HepG2 (cell line): ENCODE data around the gene STH.

Experiments used
- BHLHE40 ChIP-seq: IDR thresholded peaks from 2 replicates; pipeline ENCODE4 v1.6.1; 2011; ENCODE audit warnings: low read length, improper control_type of control experiment
- CBFB ChIP-seq: sonication (generic); formaldehyde crosslinking; IDR thresholded peaks from 2 replicates; pipeline ENCODE4 v1.4.0; 2020; ENCODE audit warnings: missing genetic modification reagents
- JUN ChIP-seq: sonication (generic); formaldehyde crosslinking; IDR thresholded peaks from 2 replicates; pipeline ENCODE4 v1.4.0; 2020; ENCODE audit warnings: mild to moderate bottlenecking, missing genetic modification reagents
- JUND ChIP-seq: sonication (generic); formaldehyde crosslinking; IDR thresholded peaks from 2 replicates; pipeline ENCODE4 v1.8.0; 2022; ENCODE audit warnings: mild to moderate bottlenecking, missing genetic modification reagents
- TBL1XR1 ChIP-seq: fragments of 150-350 bp; IDR thresholded peaks from 2 replicates; pipeline ENCODE4 v1.6.1; 2014; ENCODE audit warnings: borderline replicate concordance, low read length; ENCODE audit not compliant: partially characterized antibody
- THAP11 ChIP-seq: IDR thresholded peaks from 2 replicates; pipeline ENCODE4 v1.6.1; 2016; ENCODE audit warnings: missing biosample characterization, missing genetic modification reagents
- ZBTB7A ChIP-seq: sonication (generic); formaldehyde crosslinking; IDR thresholded peaks from 2 replicates; pipeline ENCODE4 v1.8.0; 2022; ENCODE audit warnings: mild to moderate bottlenecking, missing genetic modification reagents
- ZNF317 ChIP-seq: sonication (generic); formaldehyde crosslinking; IDR thresholded peaks from 2 replicates; pipeline ENCODE4 v1.5.0; 2020; ENCODE audit warnings: mild to moderate bottlenecking, missing genetic modification reagents
- ZNF7 ChIP-seq: IDR thresholded peaks from 2 replicates; pipeline ENCODE4 v1.6.1; 2016; ENCODE audit warnings: missing biosample characterization, missing genetic modification reagents
- TF ChIP-seq, protein P1 (sequence below): sonication (generic); formaldehyde crosslinking; IDR thresholded peaks from 2 replicates; pipeline ENCODE4 v1.8.1; 2023; ENCODE audit warnings: missing genetic modification reagents, inconsistent platforms, borderline replicate concordance
- TF ChIP-seq, protein P2 (sequence below): IDR thresholded peaks from 2 replicates; pipeline ENCODE4 v1.6.1; 2016; ENCODE audit warnings: low read depth, missing genetic modification reagents, missing compliant biosample characterization
- TF ChIP-seq, protein P3 (sequence below): sonication (generic); formaldehyde crosslinking; IDR thresholded peaks from 2 replicates; pipeline ENCODE4 v1.4.0; 2020; ENCODE audit warnings: missing genetic modification reagents

DNA sequence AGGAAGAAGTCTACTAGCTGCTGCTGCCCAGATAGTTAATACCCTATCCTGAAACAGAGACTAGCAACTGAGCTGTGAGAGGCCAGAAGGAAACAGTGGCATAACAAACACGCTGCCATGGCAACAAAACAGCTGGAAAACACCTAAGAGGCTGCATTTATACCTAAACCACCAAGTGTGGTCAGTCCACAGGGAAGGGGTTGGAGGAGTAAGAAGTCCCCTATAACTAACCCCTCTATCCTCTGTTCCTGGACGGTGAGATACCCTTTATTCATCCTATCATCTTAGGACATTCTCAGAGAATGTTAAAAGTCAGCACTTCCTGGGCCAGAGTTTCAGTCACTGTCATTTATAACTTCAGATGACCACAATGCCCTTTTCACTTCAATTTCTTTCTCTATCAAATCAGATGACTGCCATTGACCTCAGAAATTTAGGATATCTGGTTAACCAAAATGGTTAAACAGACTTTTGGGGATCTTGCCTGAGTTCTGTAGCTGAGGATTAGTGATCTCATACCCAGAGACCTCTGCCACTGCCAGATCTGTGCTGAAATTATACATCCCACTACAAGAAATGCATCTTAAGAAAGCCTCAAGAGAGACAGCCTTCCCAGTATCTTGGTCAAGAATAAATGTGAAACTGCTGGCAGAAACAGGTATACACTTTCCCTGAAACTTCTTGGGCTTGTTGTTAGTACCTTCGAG, 36.2 kb downstream of the STH start:
- TF ChIP-seq ZNF317 (CRISPR knock-in tag), result no peak
- TF ChIP-seq, protein P1, sequence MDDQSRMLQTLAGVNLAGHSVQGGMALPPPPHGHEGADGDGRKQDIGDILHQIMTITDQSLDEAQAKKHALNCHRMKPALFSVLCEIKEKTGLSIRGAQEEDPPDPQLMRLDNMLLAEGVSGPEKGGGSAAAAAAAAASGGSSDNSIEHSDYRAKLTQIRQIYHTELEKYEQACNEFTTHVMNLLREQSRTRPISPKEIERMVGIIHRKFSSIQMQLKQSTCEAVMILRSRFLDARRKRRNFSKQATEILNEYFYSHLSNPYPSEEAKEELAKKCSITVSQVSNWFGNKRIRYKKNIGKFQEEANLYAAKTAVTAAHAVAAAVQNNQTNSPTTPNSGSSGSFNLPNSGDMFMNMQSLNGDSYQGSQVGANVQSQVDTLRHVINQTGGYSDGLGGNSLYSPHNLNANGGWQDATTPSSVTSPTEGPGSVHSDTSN (CRISPR knock-in tag), result no peak
- TF ChIP-seq THAP11, result no peak
- TF ChIP-seq, protein P2, sequence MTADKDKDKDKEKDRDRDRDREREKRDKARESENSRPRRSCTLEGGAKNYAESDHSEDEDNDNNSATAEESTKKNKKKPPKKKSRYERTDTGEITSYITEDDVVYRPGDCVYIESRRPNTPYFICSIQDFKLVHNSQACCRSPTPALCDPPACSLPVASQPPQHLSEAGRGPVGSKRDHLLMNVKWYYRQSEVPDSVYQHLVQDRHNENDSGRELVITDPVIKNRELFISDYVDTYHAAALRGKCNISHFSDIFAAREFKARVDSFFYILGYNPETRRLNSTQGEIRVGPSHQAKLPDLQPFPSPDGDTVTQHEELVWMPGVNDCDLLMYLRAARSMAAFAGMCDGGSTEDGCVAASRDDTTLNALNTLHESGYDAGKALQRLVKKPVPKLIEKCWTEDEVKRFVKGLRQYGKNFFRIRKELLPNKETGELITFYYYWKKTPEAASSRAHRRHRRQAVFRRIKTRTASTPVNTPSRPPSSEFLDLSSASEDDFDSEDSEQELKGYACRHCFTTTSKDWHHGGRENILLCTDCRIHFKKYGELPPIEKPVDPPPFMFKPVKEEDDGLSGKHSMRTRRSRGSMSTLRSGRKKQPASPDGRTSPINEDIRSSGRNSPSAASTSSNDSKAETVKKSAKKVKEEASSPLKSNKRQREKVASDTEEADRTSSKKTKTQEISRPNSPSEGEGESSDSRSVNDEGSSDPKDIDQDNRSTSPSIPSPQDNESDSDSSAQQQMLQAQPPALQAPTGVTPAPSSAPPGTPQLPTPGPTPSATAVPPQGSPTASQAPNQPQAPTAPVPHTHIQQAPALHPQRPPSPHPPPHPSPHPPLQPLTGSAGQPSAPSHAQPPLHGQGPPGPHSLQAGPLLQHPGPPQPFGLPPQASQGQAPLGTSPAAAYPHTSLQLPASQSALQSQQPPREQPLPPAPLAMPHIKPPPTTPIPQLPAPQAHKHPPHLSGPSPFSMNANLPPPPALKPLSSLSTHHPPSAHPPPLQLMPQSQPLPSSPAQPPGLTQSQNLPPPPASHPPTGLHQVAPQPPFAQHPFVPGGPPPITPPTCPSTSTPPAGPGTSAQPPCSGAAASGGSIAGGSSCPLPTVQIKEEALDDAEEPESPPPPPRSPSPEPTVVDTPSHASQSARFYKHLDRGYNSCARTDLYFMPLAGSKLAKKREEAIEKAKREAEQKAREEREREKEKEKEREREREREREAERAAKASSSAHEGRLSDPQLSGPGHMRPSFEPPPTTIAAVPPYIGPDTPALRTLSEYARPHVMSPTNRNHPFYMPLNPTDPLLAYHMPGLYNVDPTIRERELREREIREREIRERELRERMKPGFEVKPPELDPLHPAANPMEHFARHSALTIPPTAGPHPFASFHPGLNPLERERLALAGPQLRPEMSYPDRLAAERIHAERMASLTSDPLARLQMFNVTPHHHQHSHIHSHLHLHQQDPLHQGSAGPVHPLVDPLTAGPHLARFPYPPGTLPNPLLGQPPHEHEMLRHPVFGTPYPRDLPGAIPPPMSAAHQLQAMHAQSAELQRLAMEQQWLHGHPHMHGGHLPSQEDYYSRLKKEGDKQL, result no peak
- no peak for TF ChIP-seq JUN
- no peak for TF ChIP-seq ZNF7 (CRISPR knock-in tag)
- TF ChIP-seq, protein P3, sequence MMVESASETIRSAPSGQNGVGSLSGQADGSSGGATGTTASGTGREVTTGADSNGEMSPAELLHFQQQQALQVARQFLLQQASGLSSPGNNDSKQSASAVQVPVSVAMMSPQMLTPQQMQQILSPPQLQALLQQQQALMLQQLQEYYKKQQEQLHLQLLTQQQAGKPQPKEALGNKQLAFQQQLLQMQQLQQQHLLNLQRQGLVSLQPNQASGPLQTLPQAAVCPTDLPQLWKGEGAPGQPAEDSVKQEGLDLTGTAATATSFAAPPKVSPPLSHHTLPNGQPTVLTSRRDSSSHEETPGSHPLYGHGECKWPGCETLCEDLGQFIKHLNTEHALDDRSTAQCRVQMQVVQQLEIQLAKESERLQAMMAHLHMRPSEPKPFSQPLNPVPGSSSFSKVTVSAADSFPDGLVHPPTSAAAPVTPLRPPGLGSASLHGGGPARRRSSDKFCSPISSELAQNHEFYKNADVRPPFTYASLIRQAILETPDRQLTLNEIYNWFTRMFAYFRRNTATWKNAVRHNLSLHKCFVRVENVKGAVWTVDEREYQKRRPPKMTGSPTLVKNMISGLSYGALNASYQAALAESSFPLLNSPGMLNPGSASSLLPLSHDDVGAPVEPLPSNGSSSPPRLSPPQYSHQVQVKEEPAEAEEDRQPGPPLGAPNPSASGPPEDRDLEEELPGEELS (CRISPR knock-in tag), result no peak
- no peak for TF ChIP-seq TBL1XR1
- no peak for TF ChIP-seq JUND (CRISPR knock-in tag)
- TF ChIP-seq BHLHE40, result no peak
- no peak for TF ChIP-seq ZBTB7A (CRISPR knock-in tag)
- no peak for TF ChIP-seq CBFB (CRISPR knock-in tag)
